Epithelial cell of esophagus (primary cell): ENCODE measurements around the gene NAAA.
"Not testable (repeated sequence)": the region's sequence is repeated elsewhere in the genome, so short reads cannot be mapped to it uniquely, and the experiment has no call there.

Experiments used
- DNase-seq: peaks from one replicate; pipeline ENCODE4 v3.0.0; 2010; ENCODE audit warnings: low read depth
- H3K4me3 ChIP-seq: 2 replicates; pipeline ENCODE4 v1.5.1; 2011; ENCODE audit warnings: mild to moderate bottlenecking, low read length, control low read depth
- CTCF ChIP-seq: IDR thresholded peaks from 2 replicates; pipeline ENCODE4 v1.5.1; 2011; ENCODE audit warnings: low read depth, mild to moderate bottlenecking, low read length, control low read depth, inconsistent platforms; ENCODE audit not compliant: insufficient read depth; ENCODE audit errors: missing control alignments

The NAAA gene

GRCh38 chr4:75963558-75963957 lies 22.7 kb upstream of the NAAA start:
- no peak for TF ChIP-seq CTCF
- no peak for DNase-seq
- no peak overlapping the region for H3K4me3 ChIP-seq

GRCh38 chr4:75962072-75962471 lies 21.3 kb upstream of the NAAA start:
- DNase-seq: not testable (repeated sequence)

GRCh38 chr4:75958546-75958945 lies 17.7 kb upstream of the NAAA start:
- DNase-seq, H3K4me3 ChIP-seq: not testable (repeated sequence)

More at GRCh38 chr4:75962072-75962471, 21.3 kb upstream of the NAAA start:
- not testable (repeated sequence) for H3K4me3 ChIP-seq

GRCh38 chr4:75954811-75955210 lies 14.0 kb upstream of the NAAA start:
- not testable (repeated sequence) for DNase-seq, H3K4me3 ChIP-seq

- no peak for DNase-seq
Observed at GRCh38 chr4:75953509-75953908, 12.7 kb upstream of the NAAA start.

GRCh38 chr4:75950213-75950815 lies 9.5 kb upstream of the NAAA start:
- no peak for DNase-seq
- TF ChIP-seq CTCF: no peak

More at GRCh38 chr4:75953509-75953908, 12.7 kb upstream of the NAAA start:
- no peak overlapping the region for H3K4me3 ChIP-seq
- no peak for TF ChIP-seq CTCF

GRCh38 chr4:75948822-75949444 lies 8.1 kb upstream of the NAAA start:
- TF ChIP-seq CTCF: no peak
- H3K4me3 ChIP-seq: no peak overlapping the region
- no peak for DNase-seq

More at GRCh38 chr4:75950213-75950815, 9.5 kb upstream of the NAAA start:
- no peak overlapping the region for H3K4me3 ChIP-seq

GRCh38 chr4:75939890-75940691 lies 722 bp downstream of the NAAA start:
- peak overlapping the region; percentile 74 for H3K4me3 ChIP-seq
- TF ChIP-seq CTCF: no peak
- DNase-seq: peak; percentile 56
